Mucosa of descending colon (tissue), 3 donors: ENCODE data around the gene TBC1D14. TPM values are rescaled to one million over a fixed set of nuclear protein-coding genes. Genes with fewer than 3 reads are reported as not detected.

ENCODE experiments used
- ATAC-seq: fragments of 200-7000 bp; cut with Tn5 transposase; one replicate; pipeline ENCODE4 v1.9.1; 2020; ENCODE audit warnings: mild to moderate bottlenecking, moderate library complexity
- DNase-seq, 3 donors: peaks; one replicate each; pipeline ENCODE4 v3.0.0-alpha.2; 2020
- H3K36me3 ChIP-seq: fragments of 200-600 bp; one replicate; pipeline ENCODE4 v1.8.0; 2021; ENCODE audit warnings: low read depth, mild to moderate bottlenecking
- H3K4me1 ChIP-seq: fragments of 200-600 bp; one replicate; pipeline ENCODE4 v1.8.0; 2021; ENCODE audit warnings: low read depth, mild to moderate bottlenecking
- H3K4me3 ChIP-seq: fragments of 200-600 bp; one replicate; pipeline ENCODE4 v1.8.0; 2021; ENCODE audit warnings: mild to moderate bottlenecking
- H3K9me3 ChIP-seq: fragments of 200-600 bp; one replicate; pipeline ENCODE4 v1.8.0; 2021; ENCODE audit warnings: mild to moderate bottlenecking
- CTCF ChIP-seq: fragments of 200-600 bp; IDR thresholded peaks from one replicate; pipeline ENCODE4 v1.8.0; 2022; ENCODE audit warnings: antibody characterized with exemption, mild to moderate bottlenecking
- intact Hi-C, 2 donors: fragments of 100-400 bp; cut with DNase I in 1 of 2; cut with micrococcal nuclease in 1 of 2; formaldehyde crosslinking; loops; one replicate each; pipeline versions ENCODE4 v1.11.0 to v1.11.1; 2022; cut with DNase I, micrococcal nuclease
- total RNA-seq, 3 donors: library from RNA; stranded (reverse); fragmentation: NEBNext Ultra II Directional in 2 of 3; extraction: Animal tissue kit (Norgen Biotek cat#: 25700) in 2 of 3; gene quantifications; one replicate each; pipeline versions ENCODE4 v1.2.1 to v1.2.4, GENCODE V29; 2021 to 2023
- donor health status: DM: no; HTN: no; CAD: no; lungs with moderate emphysema.
- donor health status: DM: no; HTN: no; CAD: no.
- donor health status: DM: no; HTN: yes; CAD: no.

Gene TBC1D14
- total RNA-seq, 3 donors from 2014 or later: 51.8 to 70.8 (median 56.2) TPM

DNA sequence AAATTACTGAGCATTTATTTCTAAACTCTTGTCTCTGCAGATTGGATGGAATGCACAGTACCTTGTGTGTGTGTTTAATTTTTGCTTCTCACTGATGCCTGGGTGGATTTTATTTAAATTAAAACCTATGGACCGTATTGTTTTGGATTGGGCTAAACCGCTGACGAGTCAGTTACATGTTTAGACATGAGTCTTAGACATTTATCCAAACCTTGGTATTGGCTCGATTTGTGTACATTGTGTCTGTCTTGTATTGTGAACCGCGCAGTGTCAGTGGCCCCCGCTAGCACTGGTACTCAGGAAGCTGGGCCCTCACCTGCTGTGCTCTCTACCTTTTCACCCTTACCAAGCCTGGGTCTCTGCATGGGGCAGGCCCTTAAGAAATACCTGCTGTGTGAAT lies 92.7 kb downstream of the TBC1D14 start:
- intact Hi-C loops: no loop called here
- H3K4me3 ChIP-seq: no peak overlapping the region
- ATAC-seq: no peak
- peaks cover 13% of the 10 kb centered on the region for H3K36me3 ChIP-seq
- H3K9me3 ChIP-seq: no peaks in the 10 kb centered on the region
- DNase-seq: no peak
- H3K4me1 ChIP-seq: no peaks in the 10 kb centered on the region
- no peak for TF ChIP-seq CTCF

DNA sequence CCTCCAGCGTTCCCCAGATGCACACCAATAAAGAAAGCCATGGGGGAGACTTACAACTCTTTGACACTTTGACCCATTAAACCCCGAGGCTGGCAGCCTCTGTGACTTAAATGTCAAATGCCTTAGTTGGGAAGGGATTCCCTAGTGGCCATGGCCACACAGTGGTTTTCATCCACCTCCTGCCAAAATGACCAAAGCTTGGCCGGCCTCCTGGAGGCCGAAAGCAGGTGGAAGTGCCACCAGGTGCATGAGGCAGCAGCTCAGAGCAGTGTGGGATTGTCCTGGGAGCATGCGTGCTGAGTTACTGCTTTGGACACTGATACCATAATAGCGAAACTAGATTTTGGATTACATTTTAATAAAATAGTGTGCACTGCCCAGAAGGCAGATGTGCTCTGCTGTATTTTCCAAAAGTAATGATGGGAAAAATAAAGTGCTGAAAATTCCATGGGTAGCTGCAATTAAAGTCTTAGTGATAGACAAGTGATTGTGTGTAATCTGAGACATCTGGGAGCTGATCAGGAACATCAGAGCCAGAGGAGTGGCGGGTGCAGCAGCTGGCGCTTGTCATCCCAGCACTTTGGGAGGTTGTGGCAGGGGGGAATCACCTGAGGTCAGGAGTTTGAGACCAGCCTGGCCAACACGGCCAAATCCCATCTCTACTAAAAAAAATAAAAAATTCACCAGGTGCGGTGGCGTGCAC lies 93.7 kb downstream of the TBC1D14 start:
- Histone ChIP-seq H3K4me1 (no peaks in the 10 kb centered on the region), H3K36me3 (peaks cover 13% of the 10 kb centered on the region), H3K9me3 (no peaks in the 10 kb centered on the region), H3K4me3 (no peak overlapping the region)
- DNase-seq: no peak
- TF ChIP-seq CTCF: no peak
- intact Hi-C loops: no loop called here
- no peak for ATAC-seq

GRCh38 chr4:7003879-7004240 lies 94.2 kb downstream of the TBC1D14 start:
- TF ChIP-seq CTCF: no peak
- ATAC-seq: no peak
- DNase-seq: no peak
- Histone ChIP-seq H3K9me3 (no peaks in the 10 kb centered on the region), H3K4me3 (no peak overlapping the region), H3K36me3 (peaks cover 16% of the 10 kb centered on the region), H3K4me1 (no peaks in the 10 kb centered on the region)
- intact Hi-C loops: no loop called here

GRCh38 chr4:7004331-7004730 lies 94.7 kb downstream of the TBC1D14 start:
- no peaks in the 10 kb centered on the region for H3K4me1 ChIP-seq
- intact Hi-C loops: no loop called here
- no peak for TF ChIP-seq CTCF
- DNase-seq (no peak), ATAC-seq (no peak)
- no peak overlapping the region for H3K4me3 ChIP-seq
- H3K9me3 ChIP-seq: no peaks in the 10 kb centered on the region
- peaks cover 18% of the 10 kb centered on the region for H3K36me3 ChIP-seq

DNA sequence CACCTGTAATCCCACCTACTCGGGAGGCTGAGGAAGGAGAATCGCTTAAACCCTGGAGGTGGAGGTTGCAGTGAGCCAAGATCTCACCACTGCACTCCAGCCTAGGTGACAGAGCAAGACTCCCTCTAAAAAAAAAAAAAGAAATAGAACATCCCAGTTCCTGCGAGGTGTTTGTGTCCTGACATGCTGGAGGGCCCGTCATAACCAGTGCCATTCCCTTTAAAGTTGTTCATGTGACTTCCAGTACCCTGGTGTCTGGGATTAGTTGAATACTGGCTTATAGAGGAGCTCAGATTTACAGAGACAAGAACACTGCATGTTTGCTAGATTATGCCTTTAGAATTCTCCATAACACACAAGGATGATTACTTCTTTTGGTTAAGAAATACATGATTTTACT lies 95.9 kb downstream of the TBC1D14 start:
- Histone ChIP-seq H3K9me3 (no peaks in the 10 kb centered on the region), H3K4me3 (no peak overlapping the region), H3K4me1 (no peaks in the 10 kb centered on the region), H3K36me3 (peaks cover 15% of the 10 kb centered on the region)
- DNase-seq: no peak
- no peak for TF ChIP-seq CTCF
- ATAC-seq: no peak
- intact Hi-C loops: no loop called here

GRCh38 chr4:7006411-7006810 lies 96.8 kb downstream of the TBC1D14 start:
- no peak for TF ChIP-seq CTCF
- no peak overlapping the region for H3K4me3 ChIP-seq
- no peak for ATAC-seq
- H3K36me3 ChIP-seq: peaks cover 10% of the 10 kb centered on the region
- intact Hi-C loops: no loop called here
- no peaks in the 10 kb centered on the region for H3K4me1 ChIP-seq
- DNase-seq: no peak
- no peaks in the 10 kb centered on the region for H3K9me3 ChIP-seq
